SW480 (cell line): ENCODE data around the gene LIMA1.

Experiments used
- DNase-seq: peaks from one replicate; pipeline ENCODE4 v3.0.0-alpha.2; 2016; ENCODE audit warnings: low spot score

The LIMA1 gene

GRCh38 chr12:50132505-50133135 lies 150.7 kb downstream of the LIMA1 start:
- DNase-seq: no peak

- no peak for DNase-seq
These were observed 154.0 kb downstream of the LIMA1 start for GRCh38 chr12:50129290-50129689.

- no peak for DNase-seq
These were observed 155.8 kb downstream of the LIMA1 start for GRCh38 chr12:50127546-50127945.
